GM21447 (cell line): ENCODE results near the gene PHLDA3.

Experiments
- ATAC-seq: cut with Tn5 transposase; IDR thresholded peaks from one replicate; pipeline ENCODE4 v1.9.1; 2021; ENCODE audit not compliant: unreplicated experiment

PHLDA3 gene

DNA sequence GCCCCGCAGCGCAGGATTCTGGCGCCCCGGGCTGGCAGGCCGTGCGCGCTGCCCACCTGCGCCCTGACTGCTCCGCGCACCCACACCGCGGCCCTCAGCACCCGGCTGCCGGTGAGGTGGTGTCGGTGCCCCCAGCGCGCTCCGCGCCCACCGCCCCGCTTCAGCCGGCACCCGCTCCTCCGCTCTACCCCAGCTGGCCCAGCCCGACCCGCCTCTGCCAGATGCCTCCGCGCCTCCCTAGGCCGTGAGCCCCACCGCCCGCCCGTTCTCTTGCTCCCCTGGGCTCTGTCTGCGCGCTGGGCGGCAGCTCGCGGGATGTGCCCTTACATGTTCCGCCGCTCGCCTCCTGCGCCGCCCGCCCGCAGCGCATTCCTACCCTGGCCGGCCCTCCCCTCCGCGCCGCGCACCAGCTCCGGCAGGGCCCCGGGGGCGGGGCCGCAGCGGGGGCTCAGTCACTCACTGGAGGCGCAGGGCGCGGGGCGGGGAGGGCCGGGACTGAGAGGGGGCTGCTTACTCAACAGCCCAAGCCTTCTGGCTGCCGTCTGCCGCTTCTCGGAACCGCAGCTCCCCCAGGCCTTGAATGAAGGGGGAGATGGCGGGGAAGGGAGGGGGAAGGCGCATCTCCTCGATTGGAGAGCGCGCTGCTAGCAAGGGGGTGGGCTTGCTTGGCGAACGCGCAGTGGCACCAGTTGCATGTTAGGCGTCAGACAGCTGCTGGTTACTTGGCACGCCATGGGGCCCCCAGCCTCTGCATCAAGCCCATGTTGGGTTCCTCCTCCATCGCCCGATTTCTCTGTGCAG, at the start of gene PHLDA3:
Gene PHLDA3, minus strand, starts transcription at position 345 of the 801 bp plus-strand sequence. CDS start 402 bp downstream, outside the sequence.
- ATAC-seq = peak; percentile 80

DNA sequence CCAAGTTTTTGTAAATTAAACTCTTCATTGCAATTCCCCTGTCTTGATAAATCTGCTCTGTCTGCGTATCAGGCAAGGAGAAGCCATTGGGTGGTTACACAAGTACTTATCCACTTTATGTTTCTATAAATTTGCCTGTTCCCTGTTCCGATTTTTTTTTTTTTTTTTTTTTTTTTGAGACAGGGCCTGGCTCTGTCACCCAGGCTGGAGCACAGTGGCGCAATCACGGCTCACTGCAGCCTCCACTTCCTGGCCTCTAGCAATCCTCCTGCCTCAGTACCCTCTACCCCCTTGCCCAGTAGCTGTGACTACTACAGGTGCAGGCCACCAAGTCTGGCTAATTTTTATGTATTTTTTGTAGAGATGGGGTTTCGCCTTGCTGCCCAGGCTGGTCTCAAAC, 49.1 kb upstream of the PHLDA3 start:
- ATAC-seq = no peak

DNA sequence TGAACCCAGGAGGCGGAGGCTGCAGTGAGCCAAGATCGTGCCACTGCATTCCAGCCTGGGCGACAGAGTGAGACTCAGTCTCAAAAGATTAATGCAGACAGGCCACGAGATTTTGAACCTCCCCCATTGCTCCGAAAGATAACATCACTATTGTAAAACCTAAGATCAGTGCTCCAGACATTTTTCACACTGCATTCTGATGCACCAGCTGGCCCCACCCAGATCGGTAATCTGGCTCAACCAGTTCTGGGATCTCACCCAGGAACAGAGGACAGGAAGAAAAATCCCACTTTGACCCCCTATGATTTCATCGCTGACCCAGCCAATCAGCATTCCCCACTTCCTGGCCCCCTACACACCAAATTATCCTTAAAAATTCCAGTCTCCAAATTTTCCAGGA, 48.6 kb upstream of the PHLDA3 start:
- ATAC-seq = no peak

DNA sequence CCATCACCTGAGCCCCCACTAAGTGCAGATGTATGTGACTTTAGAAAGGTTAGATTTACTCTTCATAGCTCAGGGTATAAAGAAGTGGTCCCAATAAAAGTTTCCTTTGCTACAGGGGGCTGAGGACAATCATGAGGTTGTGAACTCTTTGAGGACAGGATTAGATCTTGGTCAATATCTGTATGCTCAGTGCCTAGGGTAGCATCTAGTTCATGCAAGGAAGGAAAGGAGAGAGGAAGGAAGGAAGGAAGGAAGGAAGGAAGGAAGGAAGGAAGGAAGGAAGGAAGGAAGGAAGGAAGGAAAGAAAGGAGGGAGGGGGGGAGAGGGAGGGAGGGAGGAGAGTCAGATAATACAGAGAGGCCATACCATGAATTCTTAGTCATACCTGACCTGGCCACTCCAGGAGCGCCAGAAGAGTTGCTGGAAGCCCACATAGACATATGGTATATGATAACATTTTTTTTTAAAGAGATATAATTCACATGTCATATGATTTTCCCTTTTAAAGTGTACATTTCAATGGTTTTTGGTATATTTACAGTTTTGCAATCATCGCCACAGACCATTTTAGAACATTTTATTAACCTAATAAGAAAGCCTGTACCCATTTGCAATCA, 47.6 kb upstream of the PHLDA3 start:
- ATAC-seq = no peak

DNA sequence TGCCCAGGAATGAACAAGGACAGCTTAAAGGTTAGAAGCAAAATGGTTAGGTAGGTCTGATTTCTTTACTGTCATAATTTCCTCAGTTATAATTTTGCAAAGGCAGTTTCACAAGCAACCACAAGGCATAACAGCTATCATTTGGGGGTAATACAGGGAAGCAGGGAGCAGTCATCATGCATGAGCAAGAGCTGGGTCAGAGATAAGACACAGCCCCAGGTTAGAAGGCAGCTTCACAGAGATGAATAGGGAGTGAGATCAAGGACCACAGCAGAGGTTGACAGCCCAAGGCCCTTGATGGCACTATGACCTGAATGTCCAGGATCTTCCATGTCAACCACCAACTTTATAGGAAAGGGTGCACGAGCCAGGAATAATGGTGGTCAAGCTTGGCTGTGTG, 46.9 kb upstream of the PHLDA3 start:
- ATAC-seq = no peak

DNA sequence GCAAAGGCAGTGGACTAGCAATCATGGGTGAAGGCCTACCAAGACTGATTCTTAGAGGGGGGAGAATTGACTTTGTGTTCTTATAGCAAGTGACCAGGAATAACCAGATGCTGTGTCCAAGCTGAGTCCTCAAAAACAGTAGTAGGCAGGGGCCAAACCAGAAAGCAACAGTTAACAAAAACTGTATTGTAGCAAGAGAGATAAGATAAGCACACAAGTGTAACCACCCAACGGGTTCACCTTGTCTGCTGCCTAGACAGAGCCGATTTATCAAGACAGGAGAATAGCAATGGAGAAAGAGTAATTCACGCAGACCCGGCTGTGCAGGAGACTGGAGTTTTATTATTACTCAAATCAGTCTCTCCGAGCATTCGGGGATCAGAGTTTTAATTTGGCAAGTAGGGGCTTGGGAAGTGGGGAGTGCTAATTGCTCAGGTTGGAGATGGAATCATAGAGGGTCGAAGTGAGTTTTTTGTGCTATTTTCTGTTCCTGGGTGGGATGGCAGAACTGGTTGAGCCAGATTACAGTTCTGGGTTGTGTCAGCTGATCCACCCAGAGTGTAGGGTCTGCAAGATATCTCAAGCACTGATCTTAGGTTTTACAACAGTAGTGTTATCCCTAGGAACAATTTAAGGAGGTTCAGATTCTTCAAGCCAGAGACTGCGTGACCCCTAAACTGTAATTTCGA, 46.2 kb upstream of the PHLDA3 start:
- ATAC-seq = no peak

DNA sequence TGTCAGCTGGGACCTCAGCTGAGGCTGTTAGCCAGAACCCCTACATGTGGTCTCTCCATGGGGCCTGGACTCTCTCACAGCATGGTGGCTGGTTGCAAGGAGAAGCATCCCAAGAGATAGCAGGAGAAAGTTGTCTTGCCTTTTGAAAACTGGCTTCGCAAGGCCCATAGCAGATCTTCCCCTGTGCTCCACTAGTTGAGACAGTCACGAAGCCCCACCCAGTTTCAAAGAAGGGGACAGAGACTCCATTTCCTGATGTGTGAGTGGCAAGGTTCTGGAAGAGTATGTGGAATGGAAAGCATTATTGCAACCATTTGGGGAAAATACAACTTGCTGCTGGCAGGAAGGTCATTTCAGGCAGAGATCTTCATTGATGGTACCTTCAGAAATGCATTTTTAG, 45.5 kb upstream of the PHLDA3 start:
- no peak for ATAC-seq

DNA sequence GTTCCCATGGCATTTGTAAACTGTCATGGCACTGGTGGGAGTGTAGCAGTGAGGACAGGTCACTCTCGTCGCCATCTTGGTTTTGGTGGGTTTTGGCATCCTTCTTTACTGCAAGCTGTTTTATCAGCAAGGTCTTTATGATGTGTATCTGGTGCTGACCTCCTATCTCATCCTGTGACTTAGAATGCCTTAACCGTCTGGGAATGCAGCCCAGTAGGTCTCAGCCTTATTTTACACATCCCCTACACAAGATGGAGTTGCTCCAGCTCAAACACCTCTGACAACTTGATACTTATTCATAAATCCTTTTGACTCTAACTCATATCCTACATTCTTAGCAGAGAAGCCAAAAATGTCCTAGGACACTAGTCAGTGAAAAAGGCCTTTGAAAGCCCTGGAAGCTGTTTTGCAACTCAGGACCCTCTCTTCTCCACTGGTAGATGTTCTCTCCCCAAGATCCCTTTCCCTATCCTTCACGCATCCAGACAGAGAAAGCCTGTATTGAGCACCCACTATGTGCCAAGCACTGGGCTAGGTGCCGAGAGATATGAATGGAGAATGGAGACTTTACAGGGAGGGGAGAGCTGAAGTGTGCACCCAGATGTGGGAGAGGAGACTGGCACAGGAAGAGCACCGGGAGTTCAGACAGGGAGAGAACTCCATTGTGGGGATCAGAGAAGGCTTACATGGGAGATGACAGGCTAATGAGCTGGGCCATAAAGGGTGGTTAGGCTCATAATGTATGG, 44.7 kb upstream of the PHLDA3 start:
- ATAC-seq = no peak

DNA sequence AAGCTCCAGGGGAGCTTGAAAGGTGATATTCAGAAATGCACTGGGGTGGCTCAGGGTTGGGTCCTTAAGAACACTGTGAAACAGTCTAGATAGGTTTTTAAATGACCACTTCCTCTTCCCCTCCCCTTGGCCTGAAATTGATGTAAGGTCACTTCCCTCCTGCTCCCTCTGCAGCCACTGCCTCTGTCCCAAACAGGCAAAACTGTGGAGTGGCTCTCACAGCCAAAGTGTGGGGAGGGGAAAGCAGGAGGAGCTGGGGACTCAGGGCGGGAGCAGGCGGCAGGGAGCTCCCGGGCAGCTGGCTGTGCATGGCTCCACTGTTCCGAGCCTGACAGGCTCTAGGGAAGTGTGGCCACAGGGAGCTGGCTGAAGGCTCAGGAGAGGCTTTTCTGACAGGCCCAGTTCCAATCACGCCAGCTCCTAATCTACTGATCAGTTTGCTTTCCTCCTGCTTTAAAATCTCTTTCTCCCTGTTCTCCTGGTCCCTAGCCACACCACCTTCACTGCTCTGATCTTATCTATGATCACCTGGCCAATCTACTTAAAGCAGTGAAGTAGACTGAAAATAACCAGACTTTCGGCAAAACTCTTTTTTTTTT, 43.1 kb upstream of the PHLDA3 start:
- peak; percentile 33 for ATAC-seq

DNA sequence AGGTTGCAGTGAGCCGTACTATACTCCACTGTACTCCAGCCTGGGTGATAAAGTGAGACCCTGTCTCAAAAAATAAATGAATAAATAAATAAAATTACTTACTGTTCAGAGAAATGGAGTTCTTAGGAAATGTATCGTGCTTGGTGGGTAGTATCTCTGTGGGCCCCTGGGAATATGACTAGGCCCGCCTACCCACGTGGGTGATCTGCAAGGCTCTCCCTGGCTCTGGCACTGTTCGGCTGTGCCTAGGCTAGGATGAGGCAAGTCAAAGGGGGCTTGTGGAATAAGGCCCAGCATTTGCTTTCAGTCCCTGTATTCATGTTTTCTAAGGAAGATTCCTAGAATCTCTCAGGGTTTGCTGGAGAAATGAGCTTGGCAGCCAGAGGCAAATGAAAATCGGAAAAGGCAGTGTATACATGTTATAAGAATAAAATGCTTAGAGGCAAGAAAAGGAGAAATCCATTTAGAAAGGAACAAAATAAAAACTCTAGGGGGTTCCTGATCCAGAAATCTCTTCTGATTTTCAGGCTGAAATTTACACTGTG, 42.5 kb upstream of the PHLDA3 start:
- no peak for ATAC-seq

DNA sequence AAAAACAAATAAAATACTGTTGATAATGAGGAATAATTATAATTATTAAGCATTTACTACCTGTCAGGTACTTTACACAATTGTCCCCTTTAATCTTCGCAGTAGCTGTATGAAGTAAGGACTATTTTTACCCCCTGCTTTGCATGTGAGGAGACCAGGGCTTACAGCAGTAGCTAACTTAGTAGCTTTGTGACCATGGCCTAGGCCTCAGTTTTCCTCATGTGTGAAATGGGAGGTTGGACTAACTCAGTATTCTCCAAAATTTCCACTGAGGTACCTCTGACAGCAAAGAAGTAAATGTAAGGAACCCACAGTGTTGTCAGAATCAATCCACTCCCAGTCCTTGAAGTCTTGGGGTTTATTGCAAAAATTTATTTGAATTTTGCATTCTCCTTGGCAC, 41.7 kb upstream of the PHLDA3 start:
- no peak for ATAC-seq

DNA sequence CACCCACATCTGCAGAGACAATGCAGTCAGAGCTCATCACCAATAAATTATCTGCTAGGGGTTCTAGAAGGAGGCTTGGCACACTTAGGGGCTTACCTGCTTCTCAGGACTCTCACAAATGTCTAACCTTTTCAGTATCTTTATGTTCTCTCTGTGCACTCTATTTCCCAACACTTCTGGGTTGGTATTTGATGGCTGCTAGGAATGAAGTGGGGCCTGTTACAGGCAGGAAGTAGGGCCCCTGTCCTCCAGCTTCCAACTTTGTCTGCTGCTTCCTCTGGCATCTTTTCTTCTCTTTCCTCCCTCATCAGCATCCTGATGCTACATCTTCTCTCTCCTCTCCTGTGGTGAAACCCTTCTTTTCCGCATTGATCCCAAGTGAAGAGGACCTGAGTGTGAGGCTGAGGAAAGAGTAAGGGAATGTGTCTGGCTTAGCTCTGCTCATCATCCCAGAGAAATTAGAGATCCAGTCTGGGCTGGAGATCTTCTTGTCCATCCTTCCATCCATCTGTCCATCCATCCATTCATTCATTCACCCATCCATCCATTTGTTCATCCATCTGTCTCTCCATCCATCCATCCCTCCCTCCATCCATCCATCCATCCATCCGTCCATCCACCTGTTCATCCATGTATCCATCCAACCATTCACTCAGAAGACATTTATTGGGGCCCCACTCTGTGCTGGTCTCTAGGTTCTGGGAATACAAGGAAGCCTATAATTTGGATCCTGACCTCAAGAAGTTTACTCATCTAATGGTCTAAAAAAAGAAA, 40.8 kb upstream of the PHLDA3 start:
- no peak for ATAC-seq

DNA sequence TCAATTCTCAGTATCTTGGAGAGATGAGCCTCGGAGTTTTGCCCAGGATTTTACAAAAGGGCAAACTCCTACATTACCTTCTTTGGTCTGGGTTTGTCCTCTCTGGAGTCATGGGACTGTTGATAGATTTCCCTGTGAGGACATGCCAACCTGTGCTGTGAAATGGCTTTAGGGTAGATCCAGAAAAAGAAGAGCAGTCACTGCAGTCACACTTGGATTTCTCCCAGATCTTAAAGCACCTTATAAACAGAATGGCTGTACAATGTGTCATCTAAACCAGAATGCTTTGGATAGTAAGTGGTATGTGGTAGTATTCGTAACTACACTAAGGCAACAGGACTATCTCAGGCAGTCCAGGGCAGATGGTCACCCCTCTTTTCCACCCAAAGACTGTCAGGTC, 39.8 kb upstream of the PHLDA3 start:
- ATAC-seq = no peak

DNA sequence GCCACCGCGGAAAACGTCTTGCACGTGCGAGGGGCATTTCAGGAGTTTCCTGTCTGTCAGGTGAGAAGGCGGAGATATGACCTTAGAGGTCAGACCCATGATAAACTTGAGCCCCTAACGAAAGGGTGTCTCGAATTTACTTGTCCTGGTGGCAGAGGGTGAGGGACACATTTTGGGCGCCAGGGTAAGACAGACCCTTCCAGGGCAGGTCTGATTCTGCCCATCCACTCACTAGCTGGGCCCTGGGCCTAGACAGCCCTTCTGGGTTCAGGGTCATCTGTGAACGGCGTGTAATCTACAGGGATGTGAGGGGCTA, 38.3 kb upstream of the PHLDA3 start:
- ATAC-seq = peak; percentile 12

DNA sequence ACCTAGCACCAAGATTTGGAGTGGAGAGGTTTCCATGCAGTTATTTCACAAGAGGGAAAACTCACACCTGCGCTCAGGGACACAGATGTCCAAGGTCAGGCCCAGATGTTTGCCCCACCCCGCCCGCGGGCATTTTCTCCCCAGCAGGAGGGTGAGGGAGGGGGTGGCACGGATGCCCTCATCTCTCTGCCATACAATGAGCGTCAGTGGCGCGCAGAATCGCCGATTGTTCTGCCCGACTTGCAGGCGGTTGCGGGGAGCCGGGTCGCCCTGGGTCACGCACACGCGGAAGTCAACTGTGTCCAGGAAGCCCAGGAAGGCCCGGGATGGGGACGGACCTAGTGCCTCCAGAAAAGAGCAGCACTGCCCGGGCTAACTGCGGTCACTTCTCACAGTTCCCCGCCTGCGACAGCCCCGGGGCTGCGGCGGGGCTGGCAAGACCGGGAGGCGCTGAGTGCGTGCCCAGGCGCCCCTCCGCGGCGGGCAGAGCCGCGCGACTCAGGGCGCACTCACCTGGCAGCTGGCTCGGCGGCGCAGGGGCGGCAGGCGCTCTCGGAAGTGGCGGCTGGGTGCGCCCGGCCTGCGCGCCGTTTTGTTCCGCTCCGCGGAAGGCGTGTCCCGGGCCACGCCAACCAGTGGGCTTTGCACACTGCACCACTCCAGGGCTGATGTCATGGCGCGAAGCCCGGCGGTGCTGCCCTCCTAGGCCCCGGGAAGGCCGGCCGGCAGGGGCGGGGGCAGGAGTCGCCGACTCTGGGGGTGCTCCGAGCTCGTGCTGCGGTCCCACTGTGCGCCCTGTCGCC, 37.8 kb upstream of the PHLDA3 start, which contains the start of gene CSRP1:
Gene CSRP1, minus strand, starts transcription at position 567 of the 803 bp plus-strand sequence. CDS start 10,820 bp downstream, outside the sequence.
- peak; percentile 78 for ATAC-seq

DNA sequence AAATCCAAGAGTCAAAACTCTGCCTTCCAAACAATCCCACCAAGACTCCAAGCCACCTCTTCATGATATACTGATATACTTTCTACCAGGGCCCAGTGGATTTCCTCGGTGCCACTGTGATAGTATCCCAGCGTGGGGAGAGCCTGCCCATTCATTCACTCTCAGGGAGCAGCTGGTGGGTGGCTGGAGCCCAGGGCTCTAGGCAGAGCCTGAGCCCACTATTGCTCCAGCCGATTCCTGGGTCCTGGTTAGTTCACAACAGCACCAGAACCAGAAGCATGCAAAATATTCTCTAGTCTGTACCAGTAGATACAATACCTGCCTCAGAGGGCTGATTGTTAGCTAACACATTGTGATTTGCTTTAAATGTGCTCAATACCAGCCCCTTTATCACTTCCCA, 37.1 kb upstream of the PHLDA3 start:
- ATAC-seq = no peak

DNA sequence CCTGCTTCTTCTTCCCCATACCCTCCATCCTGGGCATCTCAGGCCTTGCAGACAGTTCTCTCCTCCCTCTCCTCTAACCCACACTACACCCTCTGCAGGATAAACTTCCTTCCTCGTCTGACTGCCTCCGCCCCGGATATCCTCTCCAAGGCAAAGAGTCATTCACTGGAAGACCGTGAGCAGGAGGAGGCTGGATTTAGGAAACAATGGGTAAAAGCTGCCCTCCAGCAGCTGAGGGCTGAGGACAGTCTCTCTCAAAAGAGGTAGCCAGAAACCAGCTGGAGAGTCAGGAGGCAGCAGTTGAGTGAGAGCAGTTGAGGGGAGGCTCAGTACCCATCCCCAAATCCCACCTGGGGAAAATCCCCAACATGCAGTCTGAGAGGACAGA, 36.5 kb upstream of the PHLDA3 start:
- no peak for ATAC-seq

DNA sequence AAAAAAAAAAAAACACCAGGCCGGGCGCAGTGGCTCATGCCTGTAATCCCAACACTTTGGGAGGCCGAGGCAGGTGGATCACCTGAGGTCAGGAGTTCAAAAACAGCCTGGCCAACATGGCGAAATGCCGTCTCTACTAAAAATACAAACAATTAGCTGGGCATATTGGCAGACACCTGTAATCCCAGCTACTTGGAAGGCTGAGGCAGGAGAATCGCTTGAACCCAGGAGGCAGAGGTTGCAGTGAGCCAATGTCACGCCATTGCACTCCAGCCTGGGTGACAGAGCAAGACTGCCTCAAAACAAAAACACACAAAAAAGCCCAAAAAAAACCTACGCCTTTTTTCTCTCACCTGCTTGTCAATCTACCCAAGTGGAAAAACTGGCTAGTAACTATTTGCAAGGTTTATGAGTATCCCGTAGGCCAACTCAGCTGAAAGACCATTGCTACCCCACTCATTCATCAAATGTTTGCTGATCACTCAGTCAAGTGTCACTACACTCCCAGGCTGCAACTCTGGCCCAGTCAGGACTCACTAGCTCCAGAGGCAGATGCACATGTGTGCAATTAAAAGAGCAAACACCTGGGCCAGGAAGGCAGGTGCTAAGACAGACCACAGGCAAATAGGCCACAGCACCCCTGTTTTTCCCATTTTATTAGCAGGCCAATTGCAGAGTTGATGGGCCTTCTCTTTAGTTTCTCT, 36.0 kb upstream of the PHLDA3 start:
- no peak for ATAC-seq
